Panc1 (cell line): Measurements from ENCODE around the gene SLC19A1. TPM values are rescaled to one million over a fixed set of nuclear protein-coding genes. Genes with fewer than 3 reads are reported as not detected.

Experiments
- ATAC-seq: fragments of 200-7000 bp; cut with Tn5 transposase; 2 replicates; pipeline ENCODE4 v1.9.1; 2020; ENCODE audit warnings: mild to moderate bottlenecking, moderate library complexity
- BruUV-seq: library from RNA; stranded (reverse); fragments of 400-500 nt; replicated peaks from 2 replicates; lab custom pipeline; 2021; lab: Mats Ljungman, UMichigan
- CTCF ChIA-PET: fragments of 300-600 bp; sonication (Branson Sonifier 250); formaldehyde crosslinking; loops from one replicate; lab custom pipeline; 2022; ENCODE audit warnings: antibody characterized with exemption; lab: Charles Lee
- POLR2A ChIA-PET: fragments of 300-600 bp; sonication (Branson Sonifier 250); formaldehyde crosslinking; loops from one replicate; lab custom pipeline; 2022; ENCODE audit warnings: antibody characterized with exemption; lab: Charles Lee
- DNase-seq: peaks from one replicate; pipeline ENCODE4 v3.0.0-alpha.2; 2010; ENCODE audit warnings: low read depth, low spot score
- H3K27ac ChIP-seq: 2 replicates; pipeline ENCODE4 v1.5.1; 2011; ENCODE audit warnings: mild to moderate bottlenecking, low read length, inconsistent platforms
- H3K27me3 ChIP-seq: fragments of 200-500 bp; sonication (Bioruptor generic); 2 replicates; pipeline ENCODE4 v1.6.0; 2014; ENCODE audit warnings: low read length, inconsistent platforms; ENCODE audit not compliant: control insufficient read depth, insufficient read depth
- H3K36me3 ChIP-seq: fragments of 200-500 bp; sonication (Bioruptor generic); 2 replicates; pipeline ENCODE4 v1.5.1; 2014; ENCODE audit warnings: inconsistent platforms, mild to moderate bottlenecking, low read length, moderate library complexity; ENCODE audit not compliant: control insufficient read depth, insufficient read depth
- H3K4me1 ChIP-seq: 2 replicates; pipeline ENCODE4 v1.5.1; 2011; ENCODE audit warnings: inconsistent platforms, mild to moderate bottlenecking, low read length, moderate library complexity; ENCODE audit not compliant: control insufficient read depth, insufficient read depth
- H3K4me3 ChIP-seq, 2 experiments: 2 replicates each; pipeline ENCODE4 v1.5.1; 2011 to 2012; ENCODE audit warnings: low read depth in 2 of 2, low read length in 2 of 2, mild to moderate bottlenecking in 2 of 2, inconsistent platforms in 1 of 2, moderate library complexity in 1 of 2
- H3K9me3 ChIP-seq: fragments of 200-500 bp; sonication (Bioruptor generic); 2 replicates; pipeline ENCODE4 v1.5.1; 2014; ENCODE audit warnings: low read depth, mild to moderate bottlenecking, inconsistent platforms, low read length, moderate library complexity; ENCODE audit not compliant: control insufficient read depth, insufficient read depth
- POLR2AphosphoS5 ChIP-seq: IDR thresholded peaks from 2 replicates; pipeline ENCODE4 v1.6.1; 2012; ENCODE audit warnings: mild to moderate bottlenecking, low read depth, low read length, moderate library complexity
- REST ChIP-seq, 2 experiments: IDR thresholded peaks; 2 replicates each; pipeline ENCODE4 v1.6.1; 2011 to 2012; ENCODE audit warnings: low read depth in 2 of 2, control low read depth in 1 of 2, low read length in 1 of 2, mild to moderate bottlenecking in 1 of 2, moderate library complexity in 1 of 2; ENCODE audit not compliant: insufficient read depth in 1 of 2
- SIN3A ChIP-seq: IDR thresholded peaks from 2 replicates; pipeline ENCODE4 v1.6.1; 2012; ENCODE audit warnings: low read depth, mild to moderate bottlenecking, low read length, moderate library complexity, borderline replicate concordance; ENCODE audit not compliant: insufficient read depth
- TCF7L2 ChIP-seq: IDR thresholded peaks from 2 replicates; pipeline ENCODE4 v1.6.1; 2011; ENCODE audit warnings: mild to moderate bottlenecking, low read depth, low read length, inconsistent platforms
- in situ Hi-C: cut with HindIII; loops from 2 replicates; pipeline ENCODE4 v1.10.0; 2016; ENCODE audit warnings: low sequenced_read_pairs, low pct_unique_long_range_greater_than_20kb
- intact Hi-C: fragments of 100-400 bp; cut with micrococcal nuclease; formaldehyde crosslinking; loops from one replicate; pipeline ENCODE4 v1.10.0; 2022; ENCODE audit not compliant: unreplicated experiment
- total RNA-seq: library from RNA; stranded (reverse); gene quantifications from one replicate; pipeline ENCODE4 v1.2.1, GENCODE V29; 2021; ENCODE audit not compliant: unreplicated experiment
- TF ChIP-seq, protein P1 (sequence below): fragments of 450-650 bp; IDR thresholded peaks from 2 replicates; pipeline ENCODE4 v1.5.1; 2017; ENCODE audit warnings: mild to moderate bottlenecking

Gene SLC19A1
- total RNA-seq, 1 experiment from 2014 or later, result 24.5 TPM

DNA sequence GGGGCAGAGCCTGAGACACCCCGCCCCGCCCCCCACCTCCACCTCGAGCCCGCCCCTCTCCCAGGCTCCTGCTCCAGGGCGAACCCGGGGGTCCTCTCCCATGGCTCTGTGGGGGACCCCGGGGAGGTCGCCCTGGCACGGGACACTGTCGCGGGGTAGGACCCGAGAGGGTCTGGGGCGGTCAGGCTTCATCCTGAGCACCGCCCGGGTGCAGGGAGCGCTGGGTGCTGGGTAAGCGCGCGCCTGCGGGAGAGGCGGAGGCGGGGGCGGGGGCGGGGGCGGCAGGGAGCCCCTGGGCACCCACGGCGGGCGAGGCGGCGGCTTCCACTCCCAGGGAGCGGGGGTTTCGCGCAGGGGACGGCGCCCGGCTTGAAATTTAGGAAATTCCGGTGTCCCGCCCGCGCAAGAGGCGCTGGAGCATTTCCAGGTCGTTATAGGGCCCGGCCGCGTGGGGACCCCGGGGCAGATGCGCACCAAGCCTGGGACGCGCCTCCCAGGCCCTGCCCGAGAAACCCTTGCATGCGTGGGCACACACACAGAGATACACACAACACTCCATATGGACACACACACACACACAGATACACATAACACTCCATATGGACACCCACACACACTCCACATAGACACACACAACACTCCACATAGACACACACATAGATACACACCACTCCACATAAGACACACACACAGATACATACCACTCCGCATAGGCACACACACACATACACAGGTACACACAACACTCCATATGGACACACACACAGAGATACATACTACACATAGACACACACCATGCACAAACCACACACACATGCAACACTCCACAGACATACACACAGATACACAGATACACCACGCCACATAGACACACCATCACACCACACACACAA lies 48.7 kb upstream of the SLC19A1 start:
- Histone ChIP-seq H3K36me3 (no peaks in the 10 kb centered on the region), H3K27ac (no peak overlapping the region), H3K4me3 (no peak overlapping the region; a peak in 1 of 4 replicates), H3K4me1 (no peaks in the 10 kb centered on the region), H3K9me3 (peaks cover 5% of the 10 kb centered on the region; the same call in 1 of the 2 replicates), H3K27me3 (no peaks in the 10 kb centered on the region)
- DNase-seq, result no peak
- ChIA-PET CTCF (no interaction called here), POLR2A (no interaction called here)
- in situ Hi-C loops (no loop called here), intact Hi-C loops (no loop called here)
- BruUV-seq, result no TSS peak
- TF ChIP-seq TCF7L2 (no peak), REST (IDR thresholded peaks at IDR 0.05; ENCODE audit: insufficient read depth in 1 of 2, low read depth in 2 of 2, low read length in 1 of 2) (no peak), POLR2AphosphoS5 (no peak), SIN3A (no peak)
- TF ChIP-seq, protein P1, sequence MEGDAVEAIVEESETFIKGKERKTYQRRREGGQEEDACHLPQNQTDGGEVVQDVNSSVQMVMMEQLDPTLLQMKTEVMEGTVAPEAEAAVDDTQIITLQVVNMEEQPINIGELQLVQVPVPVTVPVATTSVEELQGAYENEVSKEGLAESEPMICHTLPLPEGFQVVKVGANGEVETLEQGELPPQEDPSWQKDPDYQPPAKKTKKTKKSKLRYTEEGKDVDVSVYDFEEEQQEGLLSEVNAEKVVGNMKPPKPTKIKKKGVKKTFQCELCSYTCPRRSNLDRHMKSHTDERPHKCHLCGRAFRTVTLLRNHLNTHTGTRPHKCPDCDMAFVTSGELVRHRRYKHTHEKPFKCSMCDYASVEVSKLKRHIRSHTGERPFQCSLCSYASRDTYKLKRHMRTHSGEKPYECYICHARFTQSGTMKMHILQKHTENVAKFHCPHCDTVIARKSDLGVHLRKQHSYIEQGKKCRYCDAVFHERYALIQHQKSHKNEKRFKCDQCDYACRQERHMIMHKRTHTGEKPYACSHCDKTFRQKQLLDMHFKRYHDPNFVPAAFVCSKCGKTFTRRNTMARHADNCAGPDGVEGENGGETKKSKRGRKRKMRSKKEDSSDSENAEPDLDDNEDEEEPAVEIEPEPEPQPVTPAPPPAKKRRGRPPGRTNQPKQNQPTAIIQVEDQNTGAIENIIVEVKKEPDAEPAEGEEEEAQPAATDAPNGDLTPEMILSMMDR, result no peak
- ATAC-seq, result no peak

GRCh38 chr21:45590246-45590725 lies 48.0 kb upstream of the SLC19A1 start:
- Histone ChIP-seq H3K4me1 (no peaks in the 10 kb centered on the region), H3K9me3 (peaks cover 6% of the 10 kb centered on the region; the same call in 1 of the 2 replicates), H3K4me3 (no peak overlapping the region), H3K27me3 (no peaks in the 10 kb centered on the region), H3K27ac (no peak overlapping the region), H3K36me3 (no peaks in the 10 kb centered on the region)
- ChIA-PET CTCF (no interaction called here), POLR2A (no interaction called here)
- intact Hi-C loops (no loop called here), in situ Hi-C loops (no loop called here)
- TF ChIP-seq, protein P1, result no peak
- TF ChIP-seq TCF7L2, result no peak
- no peak for TF ChIP-seq REST (IDR thresholded peaks at IDR 0.05; ENCODE audit: insufficient read depth in 1 of 2, low read depth in 2 of 2, low read length in 1 of 2)
- no peak for TF ChIP-seq SIN3A
- no peak for TF ChIP-seq POLR2AphosphoS5
- BruUV-seq, result no TSS peak
- no peak for ATAC-seq
- DNase-seq, result no peak
